HG03520 (cell line): ENCODE measurements around the gene COPB2.

ENCODE experiments used
- ATAC-seq: cut with Tn5 transposase; IDR thresholded peaks from one replicate; pipeline ENCODE4 v1.9.1; 2021; ENCODE audit warnings: mild to moderate bottlenecking, moderate library complexity; ENCODE audit not compliant: unreplicated experiment

Gene COPB2

DNA sequence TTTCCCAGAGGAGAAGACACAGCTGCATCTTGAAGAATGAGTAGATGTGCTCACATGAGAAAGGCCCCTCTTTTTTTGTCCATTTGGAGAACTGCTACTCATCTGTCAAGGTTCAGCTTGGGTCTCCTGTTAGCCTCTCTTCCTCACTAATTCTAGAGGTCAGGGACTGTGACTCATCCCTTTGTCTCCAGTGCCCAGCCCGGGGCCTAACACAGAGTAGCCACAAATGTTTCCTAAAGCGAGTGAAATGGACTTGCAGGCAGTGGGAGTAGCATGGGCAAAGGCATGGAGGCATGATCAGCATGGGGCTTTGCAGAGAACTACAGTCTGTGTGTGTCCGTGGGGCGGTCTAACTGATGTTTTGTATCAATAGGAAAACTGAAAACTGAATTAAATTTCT lies 79.6 kb downstream of the COPB2 start:
- ATAC-seq: no peak

DNA sequence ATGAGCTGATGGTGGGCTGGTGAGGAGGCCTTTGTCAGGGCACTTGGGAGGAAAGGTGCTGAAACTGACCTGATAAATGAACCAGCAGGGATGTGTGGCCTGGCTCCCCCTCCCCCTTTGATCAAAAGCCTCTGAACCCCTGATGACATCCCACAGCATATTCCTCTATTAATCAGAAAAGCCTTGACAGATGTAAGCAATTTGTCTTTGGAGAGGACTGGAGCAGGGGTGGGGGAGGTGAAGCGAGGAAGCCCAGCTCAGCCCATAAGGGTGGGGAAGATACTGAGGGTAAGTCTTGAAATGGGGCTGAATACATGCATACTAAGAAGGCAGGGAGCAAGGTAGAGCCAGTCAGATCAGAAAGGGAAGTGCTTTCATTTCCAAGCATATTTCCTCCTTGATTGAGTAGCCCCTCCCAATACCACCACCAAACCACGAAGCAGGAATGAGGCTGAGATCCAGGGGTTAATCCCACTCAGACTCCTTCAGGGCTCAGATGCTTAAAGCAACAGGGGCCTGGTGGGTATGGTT lies 80.3 kb downstream of the COPB2 start:
- ATAC-seq: no peak

DNA sequence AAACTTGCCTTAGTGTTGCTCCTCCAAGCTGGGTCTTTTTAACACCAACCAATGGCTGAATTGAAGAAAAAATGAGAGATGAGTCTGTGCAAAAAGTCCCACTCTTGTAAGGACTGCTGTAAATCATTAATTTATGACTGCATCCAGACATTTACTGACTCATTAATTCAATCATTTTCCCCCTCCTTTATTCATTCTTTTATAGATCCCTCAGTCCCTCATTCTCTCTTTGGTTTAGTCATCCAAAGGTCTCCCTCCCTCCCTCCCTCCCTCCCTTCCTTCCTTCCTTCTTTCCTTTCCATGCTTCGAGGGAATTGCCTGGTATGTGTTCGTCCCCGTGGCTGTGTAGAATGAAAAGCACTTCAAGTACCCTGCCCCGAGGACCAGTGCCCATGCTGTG lies 80.9 kb downstream of the COPB2 start:
- no peak for ATAC-seq

DNA sequence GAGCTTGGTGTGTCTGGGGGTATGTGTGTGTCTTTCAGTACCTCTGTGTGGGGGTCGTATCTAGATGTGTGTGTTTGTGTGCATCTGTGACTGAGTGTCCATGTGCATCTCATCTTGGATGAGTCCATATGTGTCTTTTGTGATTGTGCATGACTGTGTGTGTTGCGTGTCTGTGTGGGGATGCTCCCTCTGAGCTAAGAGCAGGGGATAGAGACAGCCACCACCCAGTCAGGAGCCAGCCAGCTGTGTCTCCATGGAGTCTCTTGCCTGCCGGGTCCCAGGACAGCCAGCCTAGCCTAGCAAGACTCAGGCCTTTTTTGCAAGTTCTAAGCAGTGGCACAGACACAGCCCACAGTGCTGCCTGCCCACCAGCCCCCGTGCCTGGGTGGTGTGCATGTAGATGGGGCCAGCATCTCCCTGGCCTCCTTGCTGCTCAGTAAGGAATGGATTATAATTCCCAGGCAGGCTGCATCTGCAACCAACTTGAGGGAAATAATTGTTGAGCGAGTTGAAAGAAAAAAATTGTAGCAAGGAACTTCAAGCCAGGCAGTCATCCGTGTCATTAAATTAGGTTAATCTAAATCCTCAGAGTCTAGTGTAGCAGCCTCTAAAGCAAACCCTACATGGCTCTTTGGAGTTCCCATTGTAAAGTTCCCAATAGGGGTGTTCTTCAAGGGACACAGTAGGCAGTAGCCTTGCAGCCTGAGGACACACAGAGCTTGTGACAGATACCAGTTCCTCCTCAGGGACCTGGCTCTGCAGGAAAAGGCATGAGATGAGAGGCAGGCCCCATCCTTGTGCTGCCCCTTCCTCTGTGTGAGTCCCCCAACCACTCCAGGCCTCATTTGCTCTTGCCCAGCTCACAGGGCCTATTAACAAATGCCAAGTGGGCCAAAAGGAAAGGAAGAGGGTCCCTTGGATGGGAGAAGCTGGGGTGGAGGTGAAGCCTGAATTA lies 81.6 kb downstream of the COPB2 start:
- ATAC-seq: no peak
